HL-60/S4 treated with phorbol 12-myristate 13-acetate at 8.2 ng/mL for 4 days and 3 days (cell line): ENCODE measurements around the gene IGF2BP3.

Experiments used
- in situ Hi-C: fragments of 300-500 bp; cut with MboI; formaldehyde crosslinking; loops from 2 replicates; pipeline ENCODE4 v1.15.0; 2022; ENCODE audit warnings: low sequenced_read_pairs

Gene IGF2BP3

DNA sequence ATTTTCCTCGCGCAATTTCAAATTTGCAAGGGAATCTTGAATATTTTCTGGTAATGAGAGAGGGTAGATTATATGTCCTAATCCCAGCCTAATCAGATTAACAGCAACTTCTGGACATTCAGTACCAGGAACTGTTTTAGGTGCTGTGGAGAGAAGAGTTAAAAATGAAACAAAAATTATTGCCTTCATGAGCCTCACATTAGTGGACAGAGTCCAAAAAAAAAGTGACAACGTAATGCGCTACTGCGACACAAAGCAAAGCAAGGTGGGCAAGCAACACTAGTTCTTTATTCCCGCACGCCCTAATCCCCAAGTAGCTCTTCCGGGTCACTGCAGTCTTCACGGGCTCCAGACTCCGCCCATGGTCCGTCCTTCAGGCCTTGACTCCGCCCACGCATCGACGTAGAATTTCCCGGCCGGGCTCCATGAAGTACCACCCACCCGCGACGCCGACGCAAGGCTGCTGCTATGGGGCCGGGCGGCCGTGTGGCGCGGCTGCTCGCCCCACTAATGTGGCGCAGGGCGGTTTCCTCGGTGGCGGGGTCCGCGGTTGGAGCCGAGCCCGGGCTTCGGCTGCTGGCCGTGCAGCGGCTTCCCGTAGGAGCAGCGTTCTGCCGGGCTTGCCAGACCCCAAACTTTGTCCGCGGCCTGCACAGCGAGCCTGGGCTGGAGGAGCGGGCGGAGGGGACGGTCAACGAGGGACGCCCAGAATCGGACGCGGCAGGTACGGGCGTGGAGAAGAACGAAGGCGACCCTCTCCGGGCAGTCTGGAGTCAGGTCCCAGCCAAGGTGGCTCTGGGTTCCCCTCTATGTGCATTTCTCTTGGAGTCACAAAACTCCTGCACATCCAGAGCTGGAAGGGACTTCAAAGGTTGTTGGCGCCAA, 171.2 kb downstream of the IGF2BP3 start, which contains the start of gene MALSU1:
Gene MALSU1, plus strand, starts transcription at position 455 of the 885 bp plus-strand sequence. Its CDS starts 14 bp downstream, at position 469.
- in situ Hi-C loops: no loop called here

DNA sequence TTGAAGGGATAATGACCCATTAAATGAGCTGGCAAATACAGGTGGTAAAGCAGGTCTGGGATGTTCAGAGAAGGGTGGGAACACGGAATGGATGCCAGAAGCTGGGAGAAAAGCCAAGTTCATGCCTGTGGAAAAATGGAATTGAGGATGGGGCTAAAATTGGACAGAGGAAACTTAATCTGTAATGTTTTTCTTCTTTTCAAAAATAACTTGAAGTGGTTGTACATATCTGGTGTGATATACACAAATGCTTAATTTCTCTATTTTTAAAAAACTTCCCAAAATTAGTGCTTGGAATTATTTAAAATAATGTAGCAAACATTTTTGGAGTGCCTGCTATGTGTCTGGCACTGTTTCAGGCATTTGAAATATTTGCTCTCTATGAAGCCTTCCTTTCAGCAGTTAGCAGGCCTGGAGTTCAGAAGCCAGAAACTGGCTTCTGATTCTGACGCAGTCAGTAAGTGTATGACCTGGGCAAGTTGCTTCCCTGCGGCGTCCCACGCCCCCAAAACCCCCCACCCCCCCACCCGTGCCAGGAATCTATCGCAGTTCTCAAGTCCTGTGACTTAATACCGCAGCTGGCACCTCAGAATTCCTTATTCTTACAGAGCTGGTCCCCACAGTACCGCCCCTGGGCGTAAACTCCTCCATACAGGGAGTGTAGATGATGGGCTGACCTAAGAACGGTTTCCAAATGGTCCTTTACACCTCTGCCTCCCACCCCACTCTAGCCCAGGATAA, 172.0 kb downstream of the IGF2BP3 start:
- in situ Hi-C loops: no loop called here

DNA sequence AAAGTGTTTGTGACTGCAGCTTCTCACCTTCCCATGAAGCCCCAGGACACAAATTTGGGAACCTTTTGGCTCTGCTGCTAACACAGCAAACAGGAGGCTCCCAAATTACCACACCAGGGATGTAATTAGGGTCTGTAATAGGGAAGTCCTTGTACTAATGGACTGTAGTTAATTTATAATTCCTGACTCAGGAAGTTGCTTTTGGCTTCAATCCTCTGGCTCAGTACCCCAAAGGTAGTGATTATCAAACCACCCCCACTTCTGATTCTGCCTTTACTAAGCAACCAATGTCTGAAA, 174.9 kb downstream of the IGF2BP3 start:
- in situ Hi-C loops: no loop called here

DNA sequence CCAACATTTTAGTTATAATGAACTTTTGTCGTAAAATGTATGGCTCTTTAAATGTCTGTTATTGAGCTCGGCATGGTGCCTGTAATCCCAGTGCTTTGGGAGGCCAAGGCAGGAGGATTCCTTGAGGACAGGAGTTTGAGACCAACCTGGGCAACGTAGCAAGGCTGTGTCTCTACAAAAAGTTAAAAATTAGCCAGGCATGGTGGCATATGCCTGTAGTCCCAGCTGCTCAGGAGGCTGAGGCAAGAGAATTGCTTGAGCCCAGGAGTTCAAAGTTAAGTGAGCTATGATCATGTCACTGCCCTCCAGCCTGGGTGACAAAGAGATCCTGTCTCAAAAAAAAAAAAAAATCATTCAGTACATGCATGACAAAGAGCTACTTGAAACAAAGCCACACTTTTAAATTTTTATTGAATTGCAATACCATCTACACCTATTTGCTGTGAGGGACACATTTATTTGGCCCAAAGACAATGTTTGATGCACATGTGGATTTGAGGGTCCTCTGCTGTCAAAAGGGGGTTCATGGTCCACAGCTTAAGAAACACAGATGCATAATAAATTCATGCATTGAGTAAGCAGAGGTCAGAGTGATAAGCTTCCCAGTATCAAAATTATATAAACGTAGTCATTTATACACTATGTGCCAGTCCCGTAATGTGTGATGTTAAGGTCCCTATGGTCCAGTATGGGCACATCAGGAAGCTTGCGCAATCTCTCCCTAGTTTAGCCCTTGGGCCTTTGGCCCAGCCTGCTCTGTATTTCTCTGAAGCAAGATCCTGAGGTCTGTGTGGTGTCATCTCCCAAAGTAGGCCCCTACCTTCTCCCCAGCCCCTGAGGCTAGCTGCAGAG, 175.5 kb downstream of the IGF2BP3 start:
- in situ Hi-C loops: no loop called here

DNA sequence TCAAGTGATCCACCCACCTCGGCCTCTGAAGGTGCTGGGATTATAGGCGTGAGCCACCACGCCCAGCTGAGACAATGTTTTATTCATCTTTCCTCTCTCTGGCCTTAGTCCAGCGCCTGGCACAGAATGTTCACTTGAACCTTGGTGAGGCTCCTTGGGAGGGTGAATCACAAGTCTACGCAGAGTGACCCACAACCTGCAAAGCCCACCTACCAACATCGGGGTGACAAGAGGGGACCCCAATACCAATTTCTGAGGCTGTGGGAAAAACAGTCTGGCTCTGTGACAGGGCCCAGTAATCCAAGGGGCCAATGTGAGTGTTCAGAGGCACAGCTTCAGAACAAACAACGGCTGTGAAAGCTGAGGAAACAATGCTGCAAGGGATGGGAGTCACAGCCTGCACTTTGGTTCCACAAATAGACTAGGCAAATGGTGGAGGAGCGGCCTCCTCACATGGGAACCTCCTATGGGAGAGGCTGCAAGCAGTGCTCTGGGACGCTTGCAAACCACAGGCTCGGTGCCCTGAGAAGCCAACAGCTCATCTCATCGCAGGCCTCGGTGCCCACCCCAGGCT, 176.7 kb downstream of the IGF2BP3 start:
- in situ Hi-C loops: no loop called here

DNA sequence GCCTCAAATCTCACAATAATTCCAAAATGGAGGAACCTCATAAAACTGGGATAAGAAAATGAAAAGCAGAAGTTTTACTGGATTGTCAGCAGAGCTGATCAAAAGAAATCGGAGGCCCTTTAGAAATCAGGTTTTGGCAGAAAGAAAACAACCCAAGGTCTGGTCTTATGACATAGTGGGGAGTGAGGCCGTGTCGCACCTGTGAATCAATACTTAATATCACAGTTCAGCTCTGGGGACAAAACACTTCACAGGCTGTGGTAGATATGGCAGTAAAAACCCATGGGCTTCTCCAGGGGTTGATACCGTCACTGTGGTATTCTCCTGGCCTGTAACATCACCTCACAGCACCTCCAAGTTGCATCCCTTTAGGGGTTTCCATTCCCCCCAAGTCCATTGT, 177.7 kb downstream of the IGF2BP3 start:
- in situ Hi-C loops: no loop called here

DNA sequence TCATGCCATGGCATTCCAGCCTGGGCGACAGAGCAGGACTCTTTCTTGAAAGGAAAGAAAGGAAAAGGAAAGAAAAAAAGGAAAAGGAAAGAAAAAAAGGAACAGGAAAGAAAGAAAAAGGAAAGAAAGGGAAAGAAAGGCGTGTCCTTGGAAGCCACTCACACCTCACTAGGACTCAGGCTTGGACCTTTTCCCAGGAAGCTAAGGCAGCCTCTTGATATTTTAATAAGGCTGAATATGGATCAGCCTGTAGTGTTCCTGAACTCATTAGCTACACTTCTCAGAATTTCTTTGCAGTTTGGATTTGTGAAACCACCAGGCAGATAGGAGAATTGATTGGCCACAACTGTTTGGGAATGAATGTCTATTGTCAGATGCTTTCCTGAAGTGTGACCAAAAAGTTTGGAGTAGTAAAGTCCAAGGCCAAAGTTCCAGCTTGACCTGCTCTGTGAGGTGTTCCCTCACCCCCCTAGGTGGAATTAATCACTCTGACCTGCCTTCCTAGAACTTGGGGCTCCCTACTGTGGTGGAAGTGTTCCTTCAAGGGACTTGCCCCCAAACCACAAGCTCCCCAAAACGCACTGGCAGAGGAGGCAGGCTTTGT, 178.2 kb downstream of the IGF2BP3 start:
- in situ Hi-C loops: no loop called here

DNA sequence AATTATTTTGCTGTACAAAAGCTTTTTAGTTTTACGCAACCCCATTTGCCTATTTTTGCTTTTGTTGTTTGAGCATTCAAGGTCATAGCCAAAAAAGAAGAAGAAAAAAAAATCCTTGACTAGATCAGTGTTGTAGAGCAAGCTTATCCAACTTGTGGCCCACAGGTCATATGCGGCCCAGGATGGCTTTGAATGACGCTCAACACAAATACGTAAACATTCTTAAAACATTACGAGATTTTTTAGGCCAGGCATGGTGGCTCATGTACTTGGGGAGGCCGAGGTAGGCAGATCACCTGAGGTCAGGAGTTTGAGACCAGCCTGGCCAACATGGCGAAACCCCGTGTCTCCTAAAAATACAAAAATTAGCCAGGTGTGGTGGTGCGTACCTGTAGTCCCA, 179.3 kb downstream of the IGF2BP3 start:
- in situ Hi-C loops: no loop called here

DNA sequence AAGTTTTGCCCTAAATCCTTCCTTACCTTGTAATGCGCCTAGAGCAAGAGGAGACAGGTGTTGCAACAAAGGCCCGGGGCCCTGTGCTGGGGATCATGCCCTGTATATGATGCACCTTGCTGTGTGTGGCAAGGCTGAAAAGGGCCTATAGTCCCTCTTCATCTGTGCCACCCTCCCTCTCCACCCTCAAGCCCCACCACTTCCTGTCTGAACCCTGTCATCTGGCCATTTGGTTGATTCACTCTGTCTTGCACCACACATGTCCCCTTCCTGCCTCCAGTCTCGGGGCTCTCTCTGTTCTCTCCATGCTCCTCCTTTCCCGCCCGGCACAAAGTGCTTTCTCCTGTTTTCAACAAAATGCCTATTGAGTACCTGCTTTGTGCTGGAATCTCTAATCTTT, 182.7 kb downstream of the IGF2BP3 start:
- in situ Hi-C loops: no loop called here

DNA sequence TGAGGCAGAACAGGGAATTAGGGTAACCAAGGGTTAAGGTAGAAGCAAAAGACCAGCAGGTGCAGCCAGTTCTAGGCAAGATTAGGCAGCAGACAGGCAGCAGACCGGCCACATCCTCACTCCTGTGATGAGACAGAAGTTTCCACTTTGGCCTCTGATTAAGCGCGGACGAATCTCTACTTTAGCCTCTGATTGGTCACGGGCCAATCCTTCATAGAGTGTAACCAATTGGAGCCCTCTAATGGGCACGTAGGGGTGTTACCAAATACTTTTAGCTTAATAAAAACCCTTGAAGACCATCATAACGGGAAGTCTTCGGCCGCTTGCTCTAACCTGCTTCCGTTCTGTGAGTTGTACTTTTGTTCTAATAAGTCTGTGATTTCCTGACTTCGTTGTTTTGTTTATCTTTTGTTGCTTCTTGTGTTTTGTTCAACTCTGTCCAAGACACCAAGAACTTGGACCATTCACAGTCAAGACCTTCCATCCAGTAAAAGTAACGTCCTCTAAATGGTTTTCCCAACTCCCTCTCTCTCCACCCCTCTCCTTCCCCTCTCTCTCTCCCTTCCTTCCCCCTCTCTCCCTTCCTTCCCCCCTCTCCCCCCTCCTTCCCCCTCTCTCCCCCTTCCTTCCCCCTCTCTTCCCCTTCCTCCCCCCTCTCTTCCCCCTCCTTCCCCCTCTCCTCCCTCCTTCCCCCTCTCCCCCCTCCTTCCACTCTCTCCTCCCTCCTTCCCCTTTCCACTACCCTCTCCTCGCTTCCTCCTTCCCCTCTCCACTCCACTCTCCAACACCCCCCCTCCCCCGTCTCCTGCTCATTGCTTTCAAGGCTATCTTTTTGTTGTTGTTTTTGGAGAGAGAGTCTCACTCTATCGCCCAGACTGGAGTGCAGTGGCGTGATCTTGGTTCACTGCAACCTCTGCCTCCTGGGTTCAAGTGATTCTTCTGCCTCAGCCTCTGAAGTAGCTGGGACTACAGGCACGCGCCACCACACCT, 184.3 kb downstream of the IGF2BP3 start:
- in situ Hi-C loops: no loop called here

DNA sequence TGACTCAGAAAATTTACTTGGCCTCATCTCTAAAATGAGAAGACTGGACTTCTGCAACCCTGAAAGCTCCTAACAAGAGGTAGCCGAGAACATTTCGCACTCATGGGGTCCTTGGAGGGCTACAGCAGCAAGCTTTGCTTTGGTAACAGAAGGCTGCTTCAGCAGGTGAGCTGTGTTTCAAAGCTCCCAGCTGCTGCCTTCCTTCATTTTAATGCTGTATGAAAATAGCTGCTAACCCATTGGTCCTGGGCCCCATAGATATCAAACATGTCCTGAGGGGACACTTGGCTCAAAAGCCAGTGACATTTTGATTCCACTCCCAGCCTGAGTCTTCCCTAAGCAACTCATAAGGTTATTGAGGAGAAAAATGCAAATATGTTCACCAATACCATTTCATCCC, 185.4 kb downstream of the IGF2BP3 start:
- in situ Hi-C loops: no loop called here

DNA sequence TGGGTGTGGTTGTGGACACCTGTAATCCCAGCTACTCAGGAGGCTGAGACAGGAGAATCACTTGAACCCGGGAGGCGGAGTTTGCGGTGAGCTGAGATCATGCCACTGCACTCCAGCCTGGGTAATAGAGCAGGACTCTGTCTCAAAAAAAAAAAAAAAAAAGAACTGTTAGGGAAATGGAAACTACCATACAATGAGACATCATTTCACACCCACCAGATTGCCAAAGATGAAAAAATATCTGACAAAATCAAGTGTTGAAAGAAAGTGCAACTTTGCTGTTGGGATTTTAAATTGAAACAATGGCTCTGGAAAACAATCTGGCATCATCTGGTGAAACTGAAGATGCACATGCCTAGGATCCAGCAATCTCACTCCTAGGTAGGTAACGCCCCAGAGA, 187.2 kb downstream of the IGF2BP3 start:
- in situ Hi-C loops: no loop called here

DNA sequence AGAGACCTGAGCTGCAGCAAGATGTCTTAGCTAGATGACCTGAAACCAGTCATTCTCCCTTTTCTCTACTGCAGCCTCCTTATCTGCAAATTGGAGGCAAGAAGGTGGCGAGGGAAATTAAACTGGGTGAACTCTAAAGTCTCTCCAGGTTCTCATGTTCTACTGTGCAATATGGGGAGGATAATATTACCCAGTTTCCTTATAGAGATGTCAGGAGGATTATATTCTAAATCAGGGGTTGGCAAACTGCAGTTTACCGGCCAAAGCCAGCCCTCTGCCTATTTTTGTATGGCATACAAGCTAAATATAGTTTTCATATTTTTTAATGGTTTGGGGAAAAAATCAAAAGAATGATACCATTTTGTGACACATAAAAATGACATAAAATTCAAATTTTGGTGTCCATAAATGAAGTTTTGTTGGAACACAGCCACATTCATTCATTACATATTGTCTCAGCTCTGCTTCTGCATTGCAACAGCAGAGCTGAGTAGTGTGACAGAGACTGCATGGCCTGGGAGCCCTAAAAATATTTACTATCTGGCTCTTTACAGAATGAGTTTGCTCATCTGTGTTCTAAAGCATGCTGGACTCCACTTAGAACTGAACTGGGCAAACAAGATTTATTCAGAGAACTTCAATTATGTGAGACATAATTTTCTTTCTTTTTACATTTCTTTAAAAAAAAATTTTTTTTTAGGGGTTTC, 190.3 kb downstream of the IGF2BP3 start:
- in situ Hi-C loops: no loop called here

DNA sequence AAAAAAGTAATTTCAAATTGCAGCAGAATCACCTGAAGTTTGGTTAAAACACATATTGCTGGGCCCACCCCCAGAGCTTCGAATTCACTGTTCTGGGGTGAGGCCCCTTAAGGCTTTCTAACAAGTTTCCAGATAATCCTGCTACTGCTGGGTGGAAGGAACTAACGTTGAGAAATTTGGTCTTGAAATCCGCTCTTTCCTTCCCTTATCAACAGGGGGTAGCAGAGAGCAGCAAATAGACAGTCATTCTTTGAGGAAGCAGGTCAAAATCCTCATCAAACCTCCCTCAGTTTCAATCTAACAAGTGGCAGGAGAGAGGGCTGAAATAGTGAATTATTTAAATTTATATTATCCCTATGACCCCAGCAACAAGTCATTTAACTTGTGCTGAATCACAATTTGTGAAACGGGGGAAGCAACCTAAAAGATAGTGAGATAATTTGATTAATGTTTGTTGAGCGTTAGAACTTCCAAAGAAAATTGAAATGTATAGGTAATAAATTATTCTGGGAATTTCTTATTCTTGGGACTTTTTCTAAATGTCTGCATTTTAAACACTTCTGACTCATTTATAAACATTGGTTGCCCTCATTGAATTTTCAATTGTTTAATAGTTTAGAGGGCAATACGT, 192.8 kb downstream of the IGF2BP3 start:
- in situ Hi-C loops: no loop called here

DNA sequence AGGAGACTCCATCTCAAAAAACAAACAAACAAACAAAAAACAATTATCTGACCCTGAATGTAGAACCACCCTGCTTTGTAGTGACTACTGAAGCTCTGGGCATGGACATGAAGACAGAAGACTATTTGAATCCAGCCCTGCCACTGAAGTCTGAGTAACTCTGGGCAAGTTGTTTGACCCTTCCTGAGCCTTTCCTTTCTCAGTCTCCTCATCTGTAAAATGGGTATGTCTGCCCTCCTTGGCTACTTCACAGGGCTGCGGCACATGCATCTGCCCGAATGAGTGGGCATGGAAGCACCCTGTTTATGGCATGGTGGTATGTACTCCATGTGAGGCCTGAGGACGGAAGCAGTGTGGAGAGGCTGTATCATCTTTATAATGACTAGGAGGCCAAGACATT, 193.3 kb downstream of the IGF2BP3 start:
- in situ Hi-C loops: no loop called here

DNA sequence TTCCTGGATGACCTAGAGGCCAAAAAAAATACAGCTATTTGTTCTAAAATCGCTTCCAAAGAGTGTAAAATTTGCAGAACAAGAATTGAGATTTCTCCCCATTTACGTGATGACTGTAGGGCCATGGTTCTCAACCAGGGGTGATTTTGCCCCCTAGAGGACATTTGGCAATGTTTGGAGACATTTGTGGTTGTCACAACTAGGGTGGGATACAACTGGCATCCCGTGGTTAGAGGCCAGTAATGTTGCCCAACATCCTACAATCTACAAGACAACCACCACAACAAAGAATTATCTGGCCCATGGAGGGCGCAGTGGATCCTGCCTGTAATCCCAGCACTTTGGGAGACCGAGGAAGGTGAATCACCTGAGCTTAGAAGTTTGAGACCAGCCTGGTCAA, 193.9 kb downstream of the IGF2BP3 start:
- in situ Hi-C loops: no loop called here

DNA sequence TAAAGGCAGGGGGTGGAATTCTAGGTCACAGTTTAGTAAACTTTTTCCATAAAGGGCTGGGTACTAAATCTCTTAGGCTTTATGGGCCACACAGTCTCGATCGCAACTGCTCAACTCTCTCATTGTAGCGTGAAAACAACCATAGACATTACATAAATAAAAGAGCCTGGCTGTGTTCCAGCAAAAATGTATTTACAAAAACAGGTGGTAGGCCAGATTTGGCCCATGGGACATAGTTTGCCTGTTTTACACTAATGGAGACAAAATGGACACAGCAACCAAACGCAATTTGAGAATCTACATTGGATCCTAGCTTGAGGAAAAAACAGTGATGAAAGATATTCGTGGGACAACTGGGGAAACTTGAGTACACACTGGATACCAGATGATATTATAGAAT, 194.4 kb downstream of the IGF2BP3 start:
- in situ Hi-C loops: no loop called here

DNA sequence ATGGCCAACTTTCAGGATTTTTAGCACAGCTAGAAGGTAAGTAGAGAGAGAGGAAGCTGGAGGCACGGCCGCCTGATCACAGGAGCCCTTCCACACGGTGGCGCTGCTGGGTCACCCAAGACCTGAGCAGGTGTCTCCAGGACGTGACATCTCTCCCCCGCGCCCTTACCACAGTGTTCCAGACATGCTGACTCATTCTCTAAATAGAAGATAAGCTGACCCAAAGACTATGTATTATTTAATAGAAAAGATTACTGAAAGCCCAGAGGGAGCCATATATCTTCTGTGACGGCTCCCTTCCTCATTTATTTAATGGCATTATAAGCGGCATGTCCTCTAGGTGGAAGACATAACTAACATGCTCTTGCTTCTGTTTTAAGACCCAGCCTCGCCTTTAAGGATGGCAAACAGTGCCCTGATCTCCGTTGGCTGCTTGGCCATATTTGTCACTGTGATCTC, 197.1 kb downstream of the IGF2BP3 start:
- in situ Hi-C loops: loop anchor here (25.0 kb wide), 1 partner anchor 439 kb away; the partner anchor contains the start of gene STK31
